A172 (cell line): ENCODE results near the gene AFF3. TPM values are rescaled to one million over a fixed set of nuclear protein-coding genes. Genes with fewer than 3 reads are reported as not detected.

Source experiments
- DNase-seq: peaks from one replicate; pipeline ENCODE4 v3.0.0-alpha.2; 2015; ENCODE audit warnings: low spot score
- total RNA-seq: library from RNA; depleted of rRNA; stranded (reverse); fragments of >200 nt; shearing (Covaris generic); gene quantifications from 2 replicates; pipeline ENCODE4 v1.2.3, GENCODE V29; 2014

Gene AFF3
- total RNA-seq, 1 experiment from 2014 or later: 1.9 TPM

DNA sequence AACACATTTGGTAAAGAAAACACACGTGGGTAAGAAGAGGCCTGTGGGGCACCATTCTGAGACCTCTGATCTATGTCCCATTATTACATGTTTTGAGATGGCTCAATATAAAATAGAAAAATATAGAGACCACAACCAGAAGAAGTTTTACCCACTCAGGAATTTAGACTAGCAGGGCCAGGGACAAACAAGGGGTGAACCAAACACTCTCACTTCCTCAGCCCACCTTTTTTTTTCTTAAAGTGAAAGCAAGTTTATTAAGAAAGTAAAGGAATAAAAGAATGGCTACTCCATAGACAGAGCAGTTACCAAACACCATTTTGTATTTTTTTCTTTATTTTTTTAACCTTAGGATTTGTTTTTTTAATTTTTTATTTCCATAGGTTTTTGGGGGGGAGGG lies 533.5 kb downstream of the AFF3 start:
- no peak for DNase-seq

DNA sequence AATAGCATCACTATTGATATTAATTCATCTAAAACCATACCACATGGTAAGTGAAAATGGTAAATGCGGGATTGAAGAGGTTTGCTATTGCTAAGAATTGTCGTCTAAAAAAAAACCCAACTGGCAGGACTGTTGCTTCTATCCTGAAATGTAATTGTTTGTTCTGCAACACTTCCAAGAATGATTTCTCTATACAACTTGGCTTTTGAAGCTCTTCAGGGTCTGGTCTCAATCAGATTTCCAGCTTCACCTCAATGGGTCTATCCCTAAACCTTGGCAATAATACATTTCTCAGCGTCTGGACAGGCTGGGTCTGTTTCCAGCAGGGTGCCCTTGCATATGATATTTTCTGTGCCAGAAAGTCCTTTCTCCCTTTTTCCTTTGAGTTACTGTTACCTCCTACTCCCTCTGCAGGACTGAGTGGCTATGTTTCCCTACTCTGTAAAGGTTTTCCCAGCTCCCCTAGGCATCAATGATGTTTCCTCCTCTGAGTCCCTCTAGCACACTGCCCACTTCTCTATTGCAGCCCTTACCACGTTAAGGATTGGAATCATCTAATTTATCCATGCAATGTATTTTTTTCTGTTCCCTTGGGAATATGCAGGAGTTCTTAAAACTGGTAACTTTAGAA lies 534.4 kb downstream of the AFF3 start:
- no peak for DNase-seq

DNA sequence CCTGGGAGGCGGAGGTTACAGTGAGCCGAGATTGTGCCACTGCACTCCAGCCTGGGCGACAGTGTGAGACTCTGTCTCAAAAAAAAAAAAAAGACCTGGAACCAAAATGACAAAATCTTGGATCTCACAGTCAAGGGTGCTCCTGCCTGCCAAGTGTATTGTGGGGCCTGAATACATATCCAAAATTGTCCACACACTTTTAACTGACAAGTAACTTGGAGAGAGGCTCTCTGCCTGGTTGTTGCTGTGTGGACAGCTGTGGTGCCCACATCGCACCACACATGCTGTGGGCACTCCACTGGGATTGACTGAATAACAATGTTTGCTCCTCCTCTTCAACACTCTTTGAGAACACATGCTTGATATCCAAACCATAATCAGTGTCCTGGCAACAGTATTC lies 534.9 kb downstream of the AFF3 start:
- DNase-seq: no peak

DNA sequence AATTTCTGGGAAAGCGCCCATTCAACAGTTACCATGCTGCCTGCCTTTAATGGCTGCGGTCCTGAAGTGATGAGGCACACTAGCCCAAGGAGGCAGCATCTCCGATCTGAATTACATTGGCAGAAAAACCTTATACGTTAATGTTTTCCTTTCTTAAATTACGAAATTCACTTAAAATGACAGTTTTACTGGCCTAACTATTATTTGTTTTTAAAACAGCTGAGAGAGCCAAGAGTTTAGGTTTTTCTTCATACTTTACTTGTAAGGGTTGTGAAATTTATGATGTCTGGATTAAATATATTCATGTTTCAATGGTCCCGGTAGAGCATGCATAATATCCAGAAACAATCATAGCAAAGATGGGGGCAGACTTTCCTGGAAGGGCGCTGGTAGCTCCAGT lies 537.4 kb downstream of the AFF3 start:
- DNase-seq: no peak

DNA sequence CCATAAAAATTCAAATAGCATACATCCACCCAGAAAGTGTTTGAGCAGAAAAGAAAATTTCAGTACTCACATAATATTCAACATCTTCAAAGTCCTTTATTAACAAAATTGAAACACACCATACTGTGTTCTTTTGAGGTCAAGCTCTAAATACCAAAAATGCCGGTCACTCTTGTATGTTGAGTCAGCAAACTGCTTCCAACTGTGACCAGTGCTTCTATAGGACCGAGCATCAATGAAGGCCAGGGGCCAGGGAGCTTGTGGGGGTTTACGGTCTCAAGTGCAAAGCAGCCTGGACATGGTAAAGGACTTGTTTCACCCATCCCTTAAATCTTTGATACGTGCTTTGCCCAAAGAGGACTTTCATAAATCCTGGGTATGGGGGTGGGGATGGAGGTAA lies 539.9 kb downstream of the AFF3 start:
- DNase-seq: peak; percentile 51

DNA sequence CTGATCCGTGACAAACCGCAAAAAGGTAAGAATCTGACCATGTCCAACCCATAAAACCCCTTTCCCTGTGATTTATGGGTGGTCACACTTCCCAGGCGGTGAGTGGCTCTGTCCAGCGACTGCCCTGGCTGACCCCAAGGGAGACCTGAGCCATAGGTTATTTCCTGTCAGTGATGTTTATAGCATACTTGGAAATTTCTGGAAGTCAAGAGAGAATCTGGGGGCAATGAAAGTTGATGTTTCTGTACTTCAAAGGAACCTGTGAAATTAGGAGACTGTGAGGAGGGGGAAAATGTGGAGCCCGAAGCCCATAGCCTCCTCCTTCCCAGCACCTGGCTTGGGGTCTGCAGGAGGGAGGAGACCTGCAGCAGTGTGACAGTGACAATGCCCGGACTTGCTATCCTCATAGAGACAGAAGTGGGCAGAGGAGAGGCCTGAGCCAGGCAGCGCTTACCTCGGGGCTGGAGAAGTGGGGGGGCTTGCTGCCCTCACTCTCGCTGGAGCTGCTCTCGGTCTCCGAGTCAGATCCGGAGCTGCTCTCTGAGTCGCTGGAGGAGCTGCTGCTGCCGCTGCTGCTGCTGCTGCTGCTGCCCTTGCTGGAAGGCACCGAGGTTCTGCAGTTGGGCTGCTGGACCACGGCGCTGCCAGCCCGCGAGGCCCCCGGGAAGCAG lies 541.3 kb downstream of the AFF3 start:
- peak; percentile 32 for DNase-seq

DNA sequence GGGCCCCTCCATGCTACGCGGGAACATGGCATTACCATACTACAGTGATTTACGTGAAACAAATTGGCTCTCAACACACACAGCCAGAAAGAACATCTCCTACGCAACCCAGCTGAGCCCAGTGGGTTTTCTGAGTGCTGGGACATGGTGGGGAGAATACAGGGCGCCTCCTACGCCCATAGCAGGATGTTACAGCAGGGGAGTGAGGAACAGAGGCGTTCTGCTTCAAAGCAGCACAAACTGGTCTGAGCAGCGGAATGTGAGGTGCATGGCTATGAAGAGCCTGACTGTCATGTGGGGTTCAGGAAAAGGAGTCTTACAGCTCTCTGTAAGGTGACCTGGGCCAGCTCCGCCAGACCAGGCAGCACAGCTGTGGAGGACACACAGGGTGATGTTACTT lies 543.9 kb downstream of the AFF3 start:
- DNase-seq: no peak

DNA sequence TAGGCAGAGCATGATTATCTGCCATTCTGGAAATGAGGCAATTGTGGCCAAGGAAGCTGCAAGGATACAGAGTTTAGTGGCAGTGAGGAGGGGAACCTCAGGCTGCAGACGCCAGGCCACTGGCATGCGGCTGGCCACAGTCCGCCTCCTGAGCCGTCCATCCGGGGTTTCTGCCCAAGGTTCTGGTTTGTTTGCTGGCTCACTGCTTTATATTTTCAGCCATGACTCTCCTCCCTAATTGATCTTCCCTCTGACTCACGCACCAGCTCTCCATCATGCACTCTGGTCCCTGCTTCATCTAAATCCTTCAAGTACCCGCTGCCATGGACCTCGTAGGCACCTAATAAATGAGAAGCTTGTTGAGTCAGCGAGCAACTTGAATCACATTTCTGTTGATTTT lies 544.8 kb downstream of the AFF3 start:
- DNase-seq: peak; percentile 68

DNA sequence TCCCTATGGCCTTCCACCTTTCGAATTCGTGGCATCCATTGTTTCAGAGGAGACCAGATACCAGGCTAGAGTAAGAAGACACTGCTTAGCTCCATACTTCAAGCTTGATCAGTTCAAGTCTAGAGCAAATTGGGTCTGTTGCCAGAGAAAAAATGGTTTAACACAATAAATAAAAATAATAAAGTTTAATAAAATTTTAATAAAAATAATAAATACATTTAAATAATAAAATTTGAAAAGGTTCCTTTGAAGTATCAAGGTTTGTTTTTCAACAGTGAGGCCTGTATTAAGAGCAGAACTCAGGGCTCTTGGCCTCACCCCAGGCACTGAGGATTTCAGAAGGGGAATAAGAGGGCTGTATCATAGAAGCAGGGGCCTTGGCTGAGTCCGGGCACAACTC lies 547.0 kb downstream of the AFF3 start:
- DNase-seq: no peak

DNA sequence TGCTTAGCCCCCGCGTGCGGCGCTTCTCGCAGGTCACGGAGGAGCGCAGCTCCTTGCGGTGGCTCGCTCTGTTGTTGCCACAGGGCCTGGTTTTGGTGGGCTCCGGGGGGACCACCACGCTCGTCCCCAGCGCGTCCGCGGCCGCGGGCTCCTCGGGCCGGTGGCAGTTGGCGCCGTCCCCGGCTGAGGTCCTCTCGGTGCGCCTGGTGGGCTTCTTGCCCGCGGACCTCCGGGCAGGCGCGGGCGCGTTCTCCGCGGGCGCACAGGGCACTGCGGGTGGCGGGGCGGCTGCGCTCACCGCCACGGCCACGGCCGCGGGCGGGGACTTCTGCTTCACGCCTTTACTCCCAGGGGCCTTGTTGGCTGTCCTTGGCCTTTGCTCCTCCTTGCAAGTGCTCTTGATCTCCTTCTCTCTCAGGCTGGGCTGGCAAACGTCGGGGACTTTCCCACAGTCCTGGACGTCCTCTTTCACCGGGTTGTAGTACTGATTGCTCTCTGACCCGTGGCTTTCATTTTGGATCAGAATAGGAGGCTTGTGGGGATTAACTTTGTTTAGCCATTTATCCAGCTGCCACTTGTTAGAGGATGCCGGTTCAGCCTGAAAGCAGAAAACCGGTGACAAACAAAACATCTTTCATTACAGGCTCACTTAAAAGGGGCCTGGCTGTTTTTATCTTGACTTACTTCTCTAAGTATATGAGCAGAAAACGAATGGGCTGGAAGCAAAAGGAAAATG lies 548.5 kb downstream of the AFF3 start:
- DNase-seq: no peak

DNA sequence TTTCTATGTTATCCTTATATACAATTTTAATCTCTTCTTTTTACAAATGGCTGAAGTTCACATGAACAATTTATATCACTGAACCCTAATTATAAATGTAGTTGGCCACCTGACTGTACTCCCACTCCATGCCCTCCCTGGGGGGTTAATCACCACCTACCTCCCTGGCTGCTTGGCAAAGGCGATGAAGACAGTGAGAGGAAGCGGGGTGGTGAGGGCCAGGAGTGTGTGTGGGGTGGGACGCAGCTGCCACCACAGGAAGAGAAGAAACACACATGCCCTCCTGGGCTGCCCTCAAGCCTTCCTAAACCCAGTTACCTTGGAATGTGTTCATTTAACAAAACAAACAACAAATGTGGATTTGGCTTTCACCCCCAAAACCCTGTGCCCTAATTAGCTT lies 565.6 kb downstream of the AFF3 start:
- DNase-seq: no peak

DNA sequence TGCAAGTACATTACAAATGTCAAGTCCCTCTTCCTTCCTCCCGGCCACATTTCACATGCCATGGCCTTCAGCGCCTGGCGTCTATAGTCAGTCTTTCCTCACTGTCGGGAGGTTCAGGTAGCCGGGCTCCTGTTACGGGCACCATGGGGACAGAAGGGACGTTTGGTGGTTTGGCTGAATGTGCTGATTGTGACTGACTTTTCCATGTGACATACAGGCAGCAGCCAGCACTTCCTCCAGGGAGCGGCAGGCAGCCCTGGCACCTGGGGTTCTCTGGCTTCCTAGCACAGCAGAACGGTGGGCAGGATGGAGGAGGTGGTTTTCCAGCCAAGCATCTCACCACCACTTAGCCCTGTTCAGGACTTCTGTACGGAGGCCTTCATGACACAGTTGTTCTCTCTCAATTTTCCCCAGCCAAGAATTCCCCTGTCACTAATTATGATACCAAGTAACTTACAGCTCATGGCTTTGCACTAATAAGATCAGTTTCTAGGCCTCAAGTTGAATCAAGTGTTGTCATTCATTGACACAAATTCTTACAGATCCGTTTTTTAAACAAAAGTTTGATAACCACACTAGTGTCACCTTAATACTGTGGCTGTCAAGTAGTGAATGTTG lies 568.6 kb downstream of the AFF3 start:
- no peak for DNase-seq

DNA sequence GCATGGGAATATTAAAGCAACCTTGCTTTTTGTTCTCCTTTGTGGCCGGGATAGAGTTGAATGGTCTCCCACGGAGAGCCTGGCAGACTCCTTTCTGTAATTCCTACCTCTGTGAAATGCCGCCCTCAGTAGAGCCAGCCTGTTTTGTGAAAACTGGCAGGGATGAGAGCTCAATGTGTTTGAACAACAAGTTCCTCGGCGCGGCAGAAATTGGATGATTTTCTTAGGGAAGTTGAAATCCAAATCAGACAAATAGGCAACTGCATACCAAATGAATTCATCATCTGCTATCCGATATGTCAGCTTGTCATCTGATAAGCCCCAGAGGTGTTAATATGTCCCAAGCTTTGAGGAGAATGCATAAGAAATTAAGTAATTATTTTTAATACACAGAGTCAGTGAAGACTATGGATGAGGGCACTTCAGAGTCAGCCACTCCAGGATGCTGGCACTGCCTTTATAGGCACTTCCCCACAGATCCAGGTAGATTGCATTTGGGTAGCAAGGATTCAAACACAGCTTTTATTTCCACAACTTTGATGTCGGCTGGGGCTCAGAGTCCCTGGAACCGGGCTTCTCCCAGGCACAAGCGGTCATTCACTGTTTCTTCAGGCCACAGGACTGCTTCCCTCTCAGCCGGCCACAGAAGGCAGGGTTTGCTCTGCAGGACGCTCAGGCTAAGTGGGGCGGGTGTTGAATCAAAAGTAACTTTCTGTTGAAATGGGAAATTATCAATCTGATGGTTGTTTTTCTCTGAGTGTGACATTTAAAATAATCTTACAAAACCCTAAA lies 569.8 kb downstream of the AFF3 start:
- DNase-seq: peak; percentile 10

DNA sequence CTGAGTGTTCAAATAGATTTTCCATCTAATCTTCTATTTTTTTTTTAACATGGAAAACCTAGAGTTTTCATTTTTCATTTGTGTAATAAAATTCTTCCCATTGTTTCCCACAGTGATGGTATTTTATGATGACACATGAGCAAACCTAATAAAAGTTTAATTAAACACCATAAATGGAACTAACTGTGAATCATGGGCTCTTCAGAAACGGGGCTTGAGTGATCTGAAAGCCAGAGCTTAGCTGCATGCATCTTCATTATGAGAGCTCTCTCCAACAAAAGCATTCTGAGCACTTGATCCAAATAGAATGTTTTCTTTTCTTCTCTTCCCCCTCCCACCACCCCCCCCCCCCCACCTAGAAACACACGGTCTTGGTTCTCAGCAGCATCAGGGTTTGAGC lies 570.4 kb downstream of the AFF3 start:
- DNase-seq: peak; percentile 41

DNA sequence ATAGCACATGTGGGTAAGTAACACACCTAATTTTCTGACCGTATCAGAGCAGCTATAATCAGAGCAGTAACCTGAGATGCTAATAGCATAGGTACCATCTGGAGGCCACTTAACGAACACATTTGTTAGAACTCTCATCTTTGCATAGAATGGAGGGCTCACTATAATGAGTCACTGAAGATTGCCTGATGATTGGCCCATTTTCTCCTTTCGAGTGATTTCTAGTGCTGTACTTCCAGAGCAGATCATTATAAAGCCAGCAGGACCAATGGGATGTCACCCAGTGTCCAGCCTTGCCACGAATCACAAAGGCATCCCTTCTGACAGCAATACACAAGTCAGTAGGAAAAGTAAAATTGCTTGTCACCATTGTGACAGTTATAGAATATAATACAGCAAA lies 570.9 kb downstream of the AFF3 start:
- DNase-seq: peak; percentile 42

DNA sequence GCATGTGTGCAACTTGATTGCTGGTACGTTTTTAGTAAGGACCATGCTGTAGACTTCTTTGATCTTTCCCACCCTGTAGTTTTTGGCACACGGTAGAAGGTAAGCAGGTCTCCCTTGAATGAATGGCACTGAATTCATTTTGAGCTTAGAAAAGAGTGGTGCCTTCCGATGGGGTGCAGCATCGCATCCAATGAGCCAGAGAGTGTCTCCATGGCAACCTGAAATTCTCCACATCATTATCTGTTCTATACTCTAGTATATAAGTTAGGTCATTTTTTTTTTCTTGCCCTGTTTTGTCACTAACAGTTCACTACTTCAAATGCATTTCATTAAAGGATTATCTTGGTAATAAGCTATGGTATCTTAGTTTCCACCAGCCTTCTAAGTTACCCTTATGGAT lies 571.4 kb downstream of the AFF3 start:
- DNase-seq: no peak

DNA sequence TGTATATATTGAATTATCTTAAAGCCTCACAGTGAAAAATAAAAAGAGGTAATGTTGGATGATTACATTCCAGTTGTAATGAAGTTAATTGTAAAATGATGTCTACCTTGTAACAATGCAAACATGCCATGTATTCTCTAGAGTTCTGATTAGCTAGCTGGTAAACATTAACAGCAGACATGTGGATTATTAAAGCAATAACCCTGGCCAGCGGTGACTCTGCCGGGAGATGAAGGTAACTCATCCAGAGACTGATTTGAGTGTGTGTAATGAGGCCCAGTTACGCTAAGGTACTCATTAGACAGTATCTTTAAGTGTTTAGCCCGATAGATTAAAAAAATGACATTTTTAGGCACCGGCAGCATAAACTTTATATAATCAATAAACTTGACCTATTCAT lies 573.0 kb downstream of the AFF3 start:
- no peak for DNase-seq

DNA sequence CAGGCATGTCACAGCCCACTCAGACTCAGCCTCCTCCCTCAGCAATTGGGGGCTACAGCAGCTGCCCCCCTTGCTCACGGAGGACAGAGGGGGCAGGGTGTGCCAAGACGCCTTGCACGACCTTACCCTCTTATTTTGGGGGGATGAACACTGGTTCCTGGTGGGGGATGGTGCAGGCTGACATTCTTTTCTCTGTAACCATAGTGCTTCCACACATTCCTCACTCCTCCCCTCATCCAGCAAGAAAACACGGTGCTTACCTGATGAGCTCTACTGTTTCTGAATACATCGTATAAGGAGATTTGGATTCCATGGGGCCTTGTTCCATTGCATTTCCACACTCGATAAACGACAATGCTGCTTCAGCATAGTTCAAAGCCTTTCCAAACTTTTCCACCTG lies 577.2 kb downstream of the AFF3 start:
- DNase-seq: no peak

DNA sequence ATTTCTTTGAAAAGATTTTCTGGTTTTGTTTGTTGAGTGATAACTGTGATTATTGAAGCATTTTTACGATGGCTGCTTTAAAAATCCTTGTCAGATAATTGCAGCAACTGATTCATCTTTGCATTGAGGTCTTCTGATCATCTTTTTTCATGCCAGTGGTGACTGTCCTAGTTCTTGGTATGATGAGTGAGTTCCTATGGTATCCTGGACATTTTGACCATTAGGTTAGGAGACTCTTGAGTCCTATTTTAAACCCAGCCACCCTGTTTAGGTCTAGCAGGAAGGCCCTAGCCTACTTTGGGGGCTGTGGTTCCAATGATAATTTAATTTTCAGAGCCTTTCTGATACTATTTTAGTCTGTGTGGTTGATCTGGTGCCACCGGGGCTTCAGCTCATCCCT lies 579.9 kb downstream of the AFF3 start:
- DNase-seq: no peak

DNA sequence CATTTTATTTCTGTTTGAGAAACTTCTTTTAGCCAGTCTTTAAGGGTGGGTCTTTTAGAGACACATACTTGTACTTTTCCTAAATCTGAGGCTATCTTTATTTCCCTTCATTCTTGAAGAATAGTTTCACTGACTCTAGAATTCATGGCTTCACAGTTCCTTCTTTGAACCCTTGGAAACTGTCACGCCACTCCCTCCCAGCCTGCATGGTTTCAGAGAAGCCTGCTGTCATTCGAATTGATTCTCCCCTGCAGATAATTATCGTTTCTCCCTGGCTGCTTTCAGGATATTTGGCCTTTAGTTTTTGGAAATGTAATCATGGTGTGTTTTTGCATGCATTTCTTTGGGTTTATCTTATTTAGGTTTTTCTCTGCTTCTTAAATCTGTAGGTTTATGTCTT lies 580.6 kb downstream of the AFF3 start:
- DNase-seq: no peak

DNA sequence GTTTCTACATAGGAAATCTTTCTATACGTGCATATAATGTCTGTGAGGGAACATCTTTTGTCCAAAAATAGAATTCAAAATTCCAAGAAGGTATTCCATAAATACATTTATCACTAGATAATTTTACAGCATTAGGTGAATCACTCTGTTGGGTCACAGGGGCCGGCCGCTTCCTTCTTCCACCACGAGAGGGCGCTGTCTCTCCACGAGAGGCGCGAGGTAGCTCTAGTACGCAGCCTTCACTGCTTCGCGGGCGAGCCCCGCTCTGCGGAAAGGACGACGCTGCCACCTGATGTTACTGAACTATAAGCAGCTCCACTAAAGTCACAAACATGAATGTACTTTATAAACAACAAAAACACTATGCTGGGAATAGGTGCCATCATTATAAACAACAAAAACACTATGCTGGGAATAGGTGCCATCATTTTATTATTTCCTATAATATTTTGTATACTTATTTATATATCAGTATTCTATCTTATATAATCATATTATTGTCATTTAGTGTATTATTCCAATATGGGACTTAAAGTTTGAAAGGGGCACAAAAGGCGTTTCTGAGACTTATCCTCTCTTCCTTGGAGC lies 583.2 kb downstream of the AFF3 start:
- peak; percentile 77 for DNase-seq

DNA sequence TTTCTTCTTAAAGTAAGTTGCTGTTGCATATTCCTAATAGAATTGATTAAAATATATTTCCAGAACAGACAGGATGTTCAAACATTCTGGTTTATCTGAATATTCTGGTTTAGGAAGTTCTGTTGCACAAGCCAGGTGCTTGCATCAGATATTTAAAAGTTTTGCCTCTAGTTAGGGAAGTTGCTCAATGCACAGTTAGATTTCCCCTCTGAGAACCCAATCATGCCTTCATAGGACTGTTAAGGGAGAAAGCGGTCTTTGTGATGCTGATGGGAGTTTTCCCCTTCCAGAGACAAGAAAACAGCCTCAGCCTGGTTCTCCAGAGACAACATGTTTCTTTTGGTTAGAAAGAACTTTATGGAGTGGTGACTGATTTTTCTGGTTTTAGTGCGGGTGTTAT lies 587.0 kb downstream of the AFF3 start:
- DNase-seq: no peak
